ENCODE measurements around the gene NEGR1. TPM values are rescaled to one million over a fixed set of nuclear protein-coding genes. Genes with fewer than 3 reads are reported as not detected.

The NEGR1 gene
- total RNA-seq, 1 donor from 2014 or later: 40.9 TPM

GRCh38 chr1:71623888-71624287 is 658.5 kb downstream of the NEGR1 start:
- DNase-seq: no peak

GRCh38 chr1:71621785-71622184 is 660.6 kb downstream of the NEGR1 start:
- no peak for DNase-seq

DNA sequence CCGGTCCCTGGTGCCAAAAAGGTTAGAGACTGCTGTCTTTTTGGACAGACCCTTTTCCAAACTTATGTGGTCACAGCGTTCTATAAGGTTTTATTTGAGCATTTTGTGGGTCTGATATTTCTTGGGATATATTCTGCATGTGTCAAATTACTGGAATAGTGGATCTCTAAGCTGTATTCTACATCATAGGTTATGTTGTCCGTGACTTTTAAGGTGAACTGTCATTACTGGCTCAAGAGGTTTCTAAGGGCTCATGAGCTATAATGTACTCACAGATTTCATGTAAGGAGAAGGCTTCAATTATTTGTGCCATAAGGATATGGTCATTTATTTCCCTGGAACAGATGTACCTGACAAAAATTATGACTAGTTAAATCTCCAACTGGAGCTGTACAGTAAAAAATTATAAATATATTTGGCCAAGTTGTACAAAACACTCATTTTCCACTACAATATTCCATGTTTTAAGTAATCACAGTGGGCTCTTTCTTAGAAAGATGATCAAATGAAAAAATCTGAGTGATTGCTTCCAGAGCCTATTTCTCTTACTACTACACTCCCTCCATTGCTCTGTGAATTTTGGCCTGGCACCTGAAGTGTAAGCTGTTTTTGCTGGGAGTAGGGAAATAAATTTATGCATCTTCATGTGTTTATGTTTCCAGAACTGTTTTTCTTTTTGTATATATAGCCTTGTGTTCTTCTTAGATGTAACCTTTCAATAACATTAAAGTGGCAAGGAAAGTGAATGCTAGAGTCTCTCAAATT is 663.4 kb downstream of the NEGR1 start:
- DNase-seq: no peak

- DNase-seq: no peak
Observed at GRCh38 chr1:71618191-71618590, 664.1 kb downstream of the NEGR1 start.

DNA sequence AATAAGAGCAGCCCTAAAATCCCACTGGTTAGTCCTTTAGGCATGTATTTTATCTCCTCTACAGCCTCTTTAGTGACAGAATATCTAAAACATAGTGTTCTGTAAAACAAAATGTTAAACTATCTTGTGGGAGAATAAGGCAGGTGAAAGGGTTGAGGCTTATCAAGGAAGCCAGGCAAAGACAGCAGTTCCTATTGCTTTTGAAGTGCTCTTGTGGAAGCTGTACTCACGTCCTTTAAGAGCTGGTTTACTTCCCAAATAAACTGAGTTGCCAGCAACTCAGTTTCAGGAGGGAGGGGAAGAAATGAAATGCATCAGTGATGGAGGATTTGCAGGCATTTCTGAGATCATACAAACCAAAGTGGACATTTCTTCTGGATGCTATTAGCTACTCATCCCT is 671.9 kb downstream of the NEGR1 start:
- no peak for DNase-seq

DNA sequence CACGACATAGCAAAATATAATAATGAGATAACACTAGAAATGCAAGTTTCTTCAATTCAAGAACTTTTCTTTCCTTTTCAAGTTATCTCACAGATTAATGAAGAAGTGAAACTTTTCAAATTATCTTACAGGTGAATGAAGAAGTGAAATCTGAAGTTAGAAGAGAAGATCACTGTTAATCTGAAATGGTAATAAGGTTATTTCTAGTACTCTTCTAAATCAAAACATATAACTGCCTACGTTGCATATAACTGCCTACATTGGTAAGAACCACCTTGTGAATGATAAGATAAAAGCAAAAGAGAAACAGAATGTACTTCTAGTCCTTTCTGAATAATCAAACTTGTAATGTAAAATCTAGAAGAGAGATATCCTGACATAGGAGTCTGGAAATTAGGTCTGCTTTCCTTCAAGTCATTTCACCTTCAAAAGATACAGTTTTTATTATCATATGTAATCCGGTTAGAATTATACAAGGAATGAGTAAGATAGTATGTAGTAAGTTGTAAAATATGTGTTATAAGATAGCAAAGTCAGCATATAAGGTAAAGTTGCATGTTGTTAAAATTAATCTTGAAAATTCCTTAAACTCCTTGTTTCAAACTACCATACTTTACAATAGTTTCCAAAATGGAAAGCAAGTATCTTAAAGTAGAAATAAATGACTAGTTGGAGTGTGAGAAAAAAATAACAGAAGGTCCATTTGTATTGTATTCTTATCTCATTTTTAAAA is 679.1 kb downstream of the NEGR1 start:
- DNase-seq: no peak

DNA sequence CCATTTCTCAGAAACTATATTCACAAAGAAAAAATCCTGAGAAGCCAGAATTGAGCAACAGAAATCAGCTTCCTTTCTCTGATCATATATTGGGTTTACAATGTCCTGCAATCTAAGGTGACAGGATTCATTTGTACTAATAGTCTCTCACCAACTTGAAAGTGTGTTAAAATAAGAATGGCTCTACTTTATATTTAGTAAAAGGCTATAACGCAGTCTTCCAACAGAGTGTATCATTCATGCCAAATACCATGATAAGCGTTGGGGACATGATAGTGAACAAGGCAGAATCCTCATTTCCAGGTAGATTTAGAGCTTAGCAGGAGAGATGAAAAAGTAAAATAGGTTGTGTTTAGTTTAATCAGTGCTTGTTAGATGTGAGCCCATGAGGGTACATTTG is 682.3 kb downstream of the NEGR1 start:
- DNase-seq: no peak

- DNase-seq: no peak
Observed at GRCh38 chr1:71599306-71599705, 683.0 kb downstream of the NEGR1 start.

- DNase-seq: no peak
Observed at GRCh38 chr1:71593523-71593922, 688.8 kb downstream of the NEGR1 start.

GRCh38 chr1:71592646-71593274 is 689.6 kb downstream of the NEGR1 start:
- no peak for DNase-seq

- DNase-seq: no peak
Observed at GRCh38 chr1:71589005-71589404, 693.3 kb downstream of the NEGR1 start.

- no peak for DNase-seq
Observed at GRCh38 chr1:71587961-71588360, 694.4 kb downstream of the NEGR1 start.

- no peak for DNase-seq
Observed at GRCh38 chr1:71586030-71586429, 696.3 kb downstream of the NEGR1 start.

DNA sequence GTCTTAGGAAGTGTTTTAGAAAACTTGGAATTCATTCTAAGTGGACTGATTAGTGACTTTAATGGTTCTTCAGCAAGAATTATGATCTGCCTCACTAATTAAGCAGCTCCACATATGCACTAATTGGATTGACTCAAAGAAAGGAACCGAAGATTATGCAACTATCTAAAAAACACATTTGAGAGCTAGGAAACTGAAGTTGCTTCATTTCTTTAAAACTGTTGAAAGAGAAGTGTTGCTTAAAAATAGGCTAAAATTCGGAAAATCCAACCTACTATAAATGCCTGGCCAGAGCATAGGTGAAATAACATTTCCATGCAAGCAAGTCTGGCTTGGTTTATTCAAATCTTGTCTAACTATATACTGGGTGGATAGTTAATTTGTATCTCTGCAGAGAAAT is 698.6 kb downstream of the NEGR1 start:
- no peak for DNase-seq

DNA sequence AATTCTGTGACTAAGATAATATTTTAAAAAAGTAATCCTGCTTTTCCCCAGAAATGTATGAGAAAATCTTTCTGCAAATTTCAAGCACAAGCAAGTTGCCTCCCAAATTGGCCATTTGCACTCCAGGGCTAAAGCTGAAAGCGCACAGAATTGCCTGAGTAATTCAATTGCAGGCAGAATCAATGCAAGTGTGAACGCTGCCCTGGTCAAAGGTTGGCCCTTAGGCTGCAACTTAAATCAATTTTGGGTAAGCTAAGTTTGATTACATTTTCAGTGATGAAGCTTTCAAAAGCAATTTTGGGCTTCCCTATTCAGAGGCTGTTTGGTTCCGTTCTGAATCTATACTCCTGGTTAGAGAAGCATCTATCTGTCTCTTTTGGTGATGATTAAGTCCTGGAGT is 699.7 kb downstream of the NEGR1 start:
- no peak for DNase-seq

- no peak for DNase-seq
Observed at GRCh38 chr1:71577451-71578131, 704.7 kb downstream of the NEGR1 start.

- no peak for DNase-seq
Observed at GRCh38 chr1:71572038-71572437, 710.3 kb downstream of the NEGR1 start.

GRCh38 chr1:71566413-71566812 is 715.9 kb downstream of the NEGR1 start:
- DNase-seq: no peak

DNA sequence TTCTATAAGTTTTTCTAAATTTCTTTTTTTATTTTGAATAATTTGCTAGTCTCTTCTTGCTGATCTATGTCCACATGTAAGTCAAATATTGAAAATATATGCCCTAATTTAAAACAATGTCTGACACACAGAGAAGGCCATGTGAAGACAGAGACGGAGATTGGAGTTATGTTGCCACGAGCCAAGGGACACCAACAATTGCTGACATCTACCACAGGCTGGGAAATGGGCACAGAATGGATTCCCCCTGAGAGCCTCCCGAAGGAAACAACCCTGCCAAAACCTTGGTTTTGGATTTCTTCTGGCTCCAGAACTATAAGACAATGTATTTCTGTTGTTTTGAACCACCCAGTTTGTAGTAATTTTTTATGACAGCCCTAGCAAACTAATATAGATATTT is 716.5 kb downstream of the NEGR1 start:
- DNase-seq: no peak

- DNase-seq: no peak
Observed at GRCh38 chr1:71565262-71565661, 717.1 kb downstream of the NEGR1 start.

DNA sequence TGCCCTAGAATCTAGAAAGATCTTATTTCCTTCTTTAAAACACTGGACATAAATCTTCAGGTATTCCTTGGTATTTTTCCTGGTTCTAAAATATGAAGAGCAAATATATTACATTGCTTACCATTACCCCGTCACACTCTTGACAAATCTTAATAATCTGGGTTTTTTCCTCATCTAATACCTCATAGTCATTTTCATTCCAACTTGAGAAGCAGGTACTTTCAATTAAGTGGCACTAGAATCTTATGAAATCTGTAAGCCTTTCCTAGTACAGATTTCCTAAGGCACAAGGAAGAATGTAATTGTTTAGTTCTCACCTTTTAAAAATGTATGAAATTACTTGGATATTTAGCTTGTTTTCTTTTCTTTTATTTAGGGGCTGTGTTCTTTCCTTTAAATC is 720.0 kb downstream of the NEGR1 start:
- DNase-seq: no peak

GRCh38 chr1:71561729-71562128 is 720.6 kb downstream of the NEGR1 start:
- no peak for DNase-seq

- no peak for DNase-seq
Observed at GRCh38 chr1:71561206-71561605, 721.1 kb downstream of the NEGR1 start.
